ENCODE measurements around the gene EMC8. TPM values are rescaled to one million over a fixed set of nuclear protein-coding genes. Genes with fewer than 3 reads are reported as not detected.

Gene EMC8
- total and polyA plus RNA-seq, 2 of the 8 experiments (the other 6 are each of a cell fraction or from before 2014, with no cell fraction given) = 52.2 to 69.7 TPM

- ChIA-PET POLR2A (ENCODE audit: partially characterized antibody) (interaction anchor here (1.3 kb wide), 1 partner anchor 15 kb away, joined by 4 read pairs; no protein-coding TSS in a partner anchor), CTCF (ENCODE audit: partially characterized antibody) (interaction anchor here (0.7 to 1.4 kb wide), 3 partner anchors 9 to 433 kb away, joined by 3 to 4 read pairs (median 4); no protein-coding TSS in a partner anchor)
- Histone ChIP-seq H2BK120ac (replicated peaks; ENCODE audit: low read depth, low read length) (no peak overlapping the region), H3K9ac (replicated peaks in 1 of 4; ENCODE audit: extremely low read depth in 1 of 4, low read depth in 3 of 4, low read length in 3 of 4) (no peak overlapping the region), H3K4me1 (replicated peaks in 1 of 4; ENCODE audit: control insufficient read depth in 3 of 4, insufficient read depth in 4 of 4, low read length in 3 of 4) (no peaks in the 10 kb centered on the region), H2BK5ac (ENCODE audit: low read depth, low read length) (no peak overlapping the region), H4K20me1 (replicated peaks in 1 of 2; ENCODE audit: control insufficient read depth in 1 of 2, insufficient read depth in 2 of 2, low read length in 2 of 2) (peaks cover 0 to 2% of the 10 kb centered on the region in 2 experiments), H3K4me2 (ENCODE audit: insufficient read depth in 1 of 2, low read depth in 2 of 2, low read length in 2 of 2) (no peak overlapping the region), H3K79me1 (ENCODE audit: low read depth, low read length) (no peaks in the 10 kb centered on the region; the same call in 1 of the 2 replicates), H3K23me2 (ENCODE audit: low read depth, low read length) (no peaks in the 10 kb centered on the region), H2AFZ (ENCODE audit: low read length) (no peak overlapping the region), H4K5ac (ENCODE audit: insufficient read length, low read depth, low read length) (no peak overlapping the region), H2AK5ac (ENCODE audit: low read depth, low read length) (no peak overlapping the region), H3K4ac (replicated peaks; ENCODE audit: insufficient read length, low read depth, low read length) (no peak overlapping the region), H3K23ac (ENCODE audit: insufficient read length) (no peak overlapping the region), H3K79me2 (ENCODE audit: control insufficient read depth in 1 of 2, insufficient read depth in 2 of 2, low read length in 2 of 2) (peaks cover 0 to 12% of the 10 kb centered on the region in 2 experiments; a peak in 2 of 4 replicates), H3K14ac (ENCODE audit: insufficient read length) (no peak overlapping the region), H4K91ac (replicated peaks; ENCODE audit: insufficient read length, low read length) (no peak overlapping the region), H3K27ac (ENCODE audit: low read depth, low read length) (no peak overlapping the region), H3K9me3 (ENCODE audit: insufficient read depth in 2 of 2, low read depth in 1 of 2, low read length in 1 of 2) (no peaks in the 10 kb centered on the region; a peak in 1 of 4 replicates), H2BK12ac (ENCODE audit: low read depth, low read length) (no peak overlapping the region), H2BK15ac (ENCODE audit: low read length) (no peak overlapping the region), H3K18ac (ENCODE audit: extremely low read depth, low read length) (no peak overlapping the region), H2BK20ac (ENCODE audit: low read length) (no peak overlapping the region), H3K36me3 (ENCODE audit: control insufficient read depth in 2 of 4, insufficient read depth in 4 of 4, low read length in 3 of 4) (peaks cover 28 to 54% (median 50%) of the 10 kb centered on the region in 4 experiments), H3K56ac (replicated peaks; ENCODE audit: insufficient read length, low read depth, low read length) (no peak overlapping the region), H4K8ac (ENCODE audit: extremely low read depth, insufficient read depth, low read length) (no peak overlapping the region), H3K4me3 (ENCODE audit: extremely low read depth in 1 of 4, insufficient read depth in 2 of 4, low read depth in 3 of 4, low read length in 4 of 4) (no peak overlapping the region), H3K27me3 (replicated peaks in 1 of 4; ENCODE audit: control insufficient read depth in 3 of 4, extremely low read depth in 1 of 4, insufficient read depth in 3 of 4, low read length in 3 of 4) (no peaks in the 10 kb centered on the region)
- no peak for TF ChIP-seq CHD1 (IDR thresholded peaks at IDR 0.05; ENCODE audit: low read depth, low read length)
- TF ChIP-seq ATF2 (IDR thresholded peaks at IDR 0.05; ENCODE audit: low read length) = no peak
- no peak for TF ChIP-seq FOSL1 (IDR thresholded peaks at IDR 0.05; ENCODE audit: insufficient read depth, low read depth, low read length)
- TF ChIP-seq SRF (IDR thresholded peaks at IDR 0.05; ENCODE audit: low read depth, low read length) = no peak
- TF ChIP-seq JUN (IDR thresholded peaks at IDR 0.05; ENCODE audit: low read depth, low read length) = no peak
- no peak for TF ChIP-seq SIRT6 (IDR thresholded peaks at IDR 0.05; ENCODE audit: low read length)
- TF ChIP-seq SIN3A (conservative IDR thresholded peaks at IDR 0.05 in 1 of 2, IDR thresholded peaks at IDR 0.05 in 1 of 2; ENCODE audit: low read depth in 1 of 2, low read length in 2 of 2) = no peak
- no peak for TF ChIP-seq RAD21 (IDR thresholded peaks at IDR 0.05 in 1 of 2, conservative IDR thresholded peaks at IDR 0.05 in 1 of 2; ENCODE audit: low read depth in 2 of 2, low read length in 2 of 2)
- no peak for TF ChIP-seq YY1 (IDR thresholded peaks at IDR 0.05; ENCODE audit: low read depth, low read length)
- no peak for TF ChIP-seq JUND (IDR thresholded peaks at IDR 0.05; ENCODE audit: low read length)
- FAIRE-seq (no peak), DNase-seq (ENCODE audit: low read depth in 1 of 2, low spot score in 2 of 2) (no peak)
- WGBS, 2 experiments (ENCODE audit: extremely low coverage in 1 of 2, insufficient coverage in 1 of 2, insufficient read length in 1 of 2, insufficient replicate concordance in 2 of 2, low coverage in 1 of 2, low lambda C conversion rate in 2 of 2, missing lambda C conversion rate in 1 of 2) = 94% methylated on average over 11 of the region's 11 CpGs; no CpG with 5 or more reads in 1 of the 2 experiments
Observed at GRCh38 chr16:85806539-85806938, 7.2 kb upstream of the EMC8 start.

Data from H1 (cell line).